ENCODE measurements around the gene NLRP5. TPM values are rescaled to one million over a fixed set of nuclear protein-coding genes. Genes with fewer than 3 reads are reported as not detected.

The NLRP5 gene
- total RNA-seq, 1 donor from 2014 or later, result not detected

- Histone ChIP-seq H3K36me3 (ENCODE audit: control insufficient read depth in 3 of 3, insufficient read depth in 3 of 3, low read length in 3 of 3) (no peaks in the 10 kb centered on the region), H3K4me1 (ENCODE audit: control insufficient read depth in 3 of 3, insufficient read depth in 3 of 3, low read length in 3 of 3) (peaks cover 4 to 8% (median 5%) of the 10 kb centered on the region in 3 donors), H3K4me3 (ENCODE audit: low read length in 3 of 3) (peak overlapping the region in 1 of 3 donors; percentile 41), H3K27me3 (ENCODE audit: control insufficient read depth in 3 of 3, insufficient read depth in 3 of 3, low read length in 3 of 3) (peaks cover 9 to 19% (median 12%) of the 10 kb centered on the region in 3 donors), H3K9me3 (ENCODE audit: control insufficient read depth in 3 of 3, low read length in 3 of 3) (no peaks in the 10 kb centered on the region), H3K9ac (ENCODE audit: low read depth in 1 of 3, low read length in 3 of 3) (no peak overlapping the region), H3K27ac (ENCODE audit: low read depth, low read length) (no peak overlapping the region)
Observed at GRCh38 chr19:56066152-56067023, 79.8 kb downstream of the NLRP5 start.

GRCh38 chr19:56069642-56070041, 83.1 kb downstream of the NLRP5 start:
- H3K27me3 ChIP-seq (ENCODE audit: control insufficient read depth in 3 of 3, insufficient read depth in 3 of 3, low read length in 3 of 3), result peaks cover 8 to 19% (median 9%) of the 10 kb centered on the region in 3 donors
- H3K9ac ChIP-seq (ENCODE audit: low read depth in 1 of 3, low read length in 3 of 3), result no peak overlapping the region
- no peak overlapping the region for H3K4me3 ChIP-seq (ENCODE audit: low read length in 3 of 3)
- no peak overlapping the region for H3K27ac ChIP-seq (ENCODE audit: low read depth, low read length)
- H3K4me1 ChIP-seq (ENCODE audit: control insufficient read depth in 3 of 3, insufficient read depth in 3 of 3, low read length in 3 of 3), result peaks cover 4 to 8% (median 5%) of the 10 kb centered on the region in 3 donors
- no peaks in the 10 kb centered on the region for H3K36me3 ChIP-seq (ENCODE audit: control insufficient read depth in 3 of 3, insufficient read depth in 3 of 3, low read length in 3 of 3)
- H3K9me3 ChIP-seq (ENCODE audit: control insufficient read depth in 3 of 3, low read length in 3 of 3), result no peaks in the 10 kb centered on the region

- Histone ChIP-seq H3K27ac (ENCODE audit: low read depth, low read length) (no peak overlapping the region), H3K36me3 (ENCODE audit: control insufficient read depth in 3 of 3, insufficient read depth in 3 of 3, low read length in 3 of 3) (no peaks in the 10 kb centered on the region), H3K9ac (ENCODE audit: low read depth in 1 of 3, low read length in 3 of 3) (no peak overlapping the region), H3K9me3 (ENCODE audit: control insufficient read depth in 3 of 3, low read length in 3 of 3) (no peaks in the 10 kb centered on the region), H3K4me1 (ENCODE audit: control insufficient read depth in 3 of 3, insufficient read depth in 3 of 3, low read length in 3 of 3) (peaks cover 4 to 6% (median 5%) of the 10 kb centered on the region in 3 donors), H3K4me3 (ENCODE audit: low read length in 3 of 3) (no peak overlapping the region), H3K27me3 (ENCODE audit: control insufficient read depth in 3 of 3, insufficient read depth in 3 of 3, low read length in 3 of 3) (peaks cover 4 to 10% (median 5%) of the 10 kb centered on the region in 3 donors)
Observed at GRCh38 chr19:56071151-56071550, 84.6 kb downstream of the NLRP5 start.

GRCh38 chr19:56076498-56076897, 89.9 kb downstream of the NLRP5 start:
- no peak overlapping the region for H3K27ac ChIP-seq (ENCODE audit: low read depth, low read length)
- H3K9ac ChIP-seq (ENCODE audit: low read depth in 1 of 3, low read length in 3 of 3), result peak overlapping the region in 1 of 3 donors; percentile 9
- no peaks in the 10 kb centered on the region for H3K9me3 ChIP-seq (ENCODE audit: control insufficient read depth in 3 of 3, low read length in 3 of 3)
- H3K36me3 ChIP-seq (ENCODE audit: control insufficient read depth in 3 of 3, insufficient read depth in 3 of 3, low read length in 3 of 3), result no peaks in the 10 kb centered on the region
- peaks cover 7 to 9% (median 9%) of the 10 kb centered on the region in 3 donors for H3K4me1 ChIP-seq (ENCODE audit: control insufficient read depth in 3 of 3, insufficient read depth in 3 of 3, low read length in 3 of 3)
- peaks cover 5 to 23% (median 9%) of the 10 kb centered on the region in 3 donors for H3K27me3 ChIP-seq (ENCODE audit: control insufficient read depth in 3 of 3, insufficient read depth in 3 of 3, low read length in 3 of 3)
- H3K4me3 ChIP-seq (ENCODE audit: low read length in 3 of 3), result no peak overlapping the region

GRCh38 chr19:56079609-56080008, 93.0 kb downstream of the NLRP5 start:
- Histone ChIP-seq H3K9me3 (ENCODE audit: control insufficient read depth in 3 of 3, low read length in 3 of 3) (no peaks in the 10 kb centered on the region), H3K4me3 (ENCODE audit: low read length in 3 of 3) (no peak overlapping the region), H3K36me3 (ENCODE audit: control insufficient read depth in 3 of 3, insufficient read depth in 3 of 3, low read length in 3 of 3) (no peaks in the 10 kb centered on the region), H3K9ac (ENCODE audit: low read depth in 1 of 3, low read length in 3 of 3) (no peak overlapping the region), H3K27ac (ENCODE audit: low read depth, low read length) (no peak overlapping the region), H3K4me1 (ENCODE audit: control insufficient read depth in 3 of 3, insufficient read depth in 3 of 3, low read length in 3 of 3) (peaks cover 7 to 9% (median 9%) of the 10 kb centered on the region in 3 donors), H3K27me3 (ENCODE audit: control insufficient read depth in 3 of 3, insufficient read depth in 3 of 3, low read length in 3 of 3) (peaks cover 5 to 23% (median 10%) of the 10 kb centered on the region in 3 donors)

GRCh38 chr19:56080669-56081401, 94.3 kb downstream of the NLRP5 start:
- Histone ChIP-seq H3K27ac (ENCODE audit: low read depth, low read length) (no peak overlapping the region), H3K36me3 (ENCODE audit: control insufficient read depth in 3 of 3, insufficient read depth in 3 of 3, low read length in 3 of 3) (peaks cover 4 to 5% (median 4%) of the 10 kb centered on the region in 3 donors), H3K9ac (ENCODE audit: low read depth in 1 of 3, low read length in 3 of 3) (peak overlapping the region in 2 of 3 donors; percentile 11 to 70), H3K4me3 (ENCODE audit: low read length in 3 of 3) (peak overlapping the region; percentile 54 to 69 (median 57)), H3K27me3 (ENCODE audit: control insufficient read depth in 3 of 3, insufficient read depth in 3 of 3, low read length in 3 of 3) (peaks cover 5 to 23% (median 10%) of the 10 kb centered on the region in 3 donors), H3K9me3 (ENCODE audit: control insufficient read depth in 3 of 3, low read length in 3 of 3) (no peaks in the 10 kb centered on the region), H3K4me1 (ENCODE audit: control insufficient read depth in 3 of 3, insufficient read depth in 3 of 3, low read length in 3 of 3) (peaks cover 7 to 9% (median 9%) of the 10 kb centered on the region in 3 donors)

GRCh38 chr19:56083668-56084067, 97.1 kb downstream of the NLRP5 start:
- H3K27me3 ChIP-seq (ENCODE audit: control insufficient read depth in 3 of 3, insufficient read depth in 3 of 3, low read length in 3 of 3), result peaks cover 5 to 14% (median 10%) of the 10 kb centered on the region in 3 donors
- no peaks in the 10 kb centered on the region for H3K9me3 ChIP-seq (ENCODE audit: control insufficient read depth in 3 of 3, low read length in 3 of 3)
- H3K36me3 ChIP-seq (ENCODE audit: control insufficient read depth in 3 of 3, insufficient read depth in 3 of 3, low read length in 3 of 3), result peaks cover 4 to 7% (median 4%) of the 10 kb centered on the region in 3 donors
- peaks cover 7 to 9% (median 9%) of the 10 kb centered on the region in 3 donors for H3K4me1 ChIP-seq (ENCODE audit: control insufficient read depth in 3 of 3, insufficient read depth in 3 of 3, low read length in 3 of 3)
- H3K4me3 ChIP-seq (ENCODE audit: low read length in 3 of 3), result no peak overlapping the region
- H3K9ac ChIP-seq (ENCODE audit: low read depth in 1 of 3, low read length in 3 of 3), result no peak overlapping the region
- no peak overlapping the region for H3K27ac ChIP-seq (ENCODE audit: low read depth, low read length)

GRCh38 chr19:56084835-56085536, 98.4 kb downstream of the NLRP5 start:
- H3K27me3 ChIP-seq (ENCODE audit: control insufficient read depth in 3 of 3, insufficient read depth in 3 of 3, low read length in 3 of 3), result peaks cover 0 to 11% (median 10%) of the 10 kb centered on the region in 3 donors
- peaks cover 4 to 7% (median 4%) of the 10 kb centered on the region in 3 donors for H3K36me3 ChIP-seq (ENCODE audit: control insufficient read depth in 3 of 3, insufficient read depth in 3 of 3, low read length in 3 of 3)
- H3K27ac ChIP-seq (ENCODE audit: low read depth, low read length), result no peak overlapping the region
- peaks cover 7 to 9% (median 9%) of the 10 kb centered on the region in 3 donors for H3K4me1 ChIP-seq (ENCODE audit: control insufficient read depth in 3 of 3, insufficient read depth in 3 of 3, low read length in 3 of 3)
- H3K9me3 ChIP-seq (ENCODE audit: control insufficient read depth in 3 of 3, low read length in 3 of 3), result no peaks in the 10 kb centered on the region
- no peak overlapping the region for H3K4me3 ChIP-seq (ENCODE audit: low read length in 3 of 3)
- no peak overlapping the region for H3K9ac ChIP-seq (ENCODE audit: low read depth in 1 of 3, low read length in 3 of 3)

- Histone ChIP-seq H3K4me1 (ENCODE audit: control insufficient read depth in 3 of 3, insufficient read depth in 3 of 3, low read length in 3 of 3) (peaks cover 7% of the 10 kb centered on the region in 3 donors), H3K4me3 (ENCODE audit: low read length in 3 of 3) (no peak overlapping the region), H3K27me3 (ENCODE audit: control insufficient read depth in 3 of 3, insufficient read depth in 3 of 3, low read length in 3 of 3) (peaks cover 0 to 8% (median 7%) of the 10 kb centered on the region in 3 donors), H3K27ac (ENCODE audit: low read depth, low read length) (no peak overlapping the region), H3K9ac (ENCODE audit: low read depth in 1 of 3, low read length in 3 of 3) (no peak overlapping the region), H3K36me3 (ENCODE audit: control insufficient read depth in 3 of 3, insufficient read depth in 3 of 3, low read length in 3 of 3) (peaks cover 4 to 7% (median 4%) of the 10 kb centered on the region in 3 donors), H3K9me3 (ENCODE audit: control insufficient read depth in 3 of 3, low read length in 3 of 3) (no peaks in the 10 kb centered on the region)
Observed at GRCh38 chr19:56085571-56086275, 99.1 kb downstream of the NLRP5 start.

Measured in skeletal muscle tissue (tissue), 4 donors.